H9 (cell line): ENCODE data around the gene ATP10B. TPM values are rescaled to one million over a fixed set of nuclear protein-coding genes. Genes with fewer than 3 reads are reported as not detected.

ENCODE experiments used
- DNase-seq: peaks from one replicate; pipeline ENCODE4 v3.0.0-alpha.2; 2017
- H2AFZ ChIP-seq: one replicate; pipeline ENCODE4 v1.6.1; 2013; ENCODE audit warnings: mild to moderate bottlenecking, low read length, control low read depth, moderate library complexity
- H2AK5ac ChIP-seq: 2 replicates; pipeline ENCODE4 v1.6.1; 2013; ENCODE audit warnings: low read length, control low read depth, mixed read lengths; ENCODE audit not compliant: insufficient read length
- H2BK120ac ChIP-seq: one replicate; pipeline ENCODE4 v1.6.1; 2013; ENCODE audit warnings: low read depth, mild to moderate bottlenecking, low read length, control low read depth, inconsistent platforms; ENCODE audit not compliant: poor library complexity, severe bottlenecking
- H2BK12ac ChIP-seq: 2 replicates; pipeline ENCODE4 v1.6.1; 2013; ENCODE audit warnings: low read length, control low read depth, mixed read lengths, low read depth; ENCODE audit not compliant: insufficient read length
- H2BK15ac ChIP-seq: 2 replicates; pipeline ENCODE4 v1.6.1; 2013; ENCODE audit warnings: low read depth, low read length, control low read depth
- H2BK20ac ChIP-seq: one replicate; pipeline ENCODE4 v1.6.1; 2013; ENCODE audit warnings: low read depth, mild to moderate bottlenecking, low read length, control low read depth, inconsistent platforms; ENCODE audit not compliant: poor library complexity, severe bottlenecking
- H2BK5ac ChIP-seq: 2 replicates; pipeline ENCODE4 v1.6.1; 2013; ENCODE audit warnings: low read length, control low read depth, mixed read lengths; ENCODE audit not compliant: insufficient read length
- H3K14ac ChIP-seq: 2 replicates; pipeline ENCODE4 v1.6.1; 2013; ENCODE audit warnings: low read length, control low read depth; ENCODE audit not compliant: insufficient read depth
- H3K18ac ChIP-seq: 2 replicates; pipeline ENCODE4 v1.6.1; 2013; ENCODE audit warnings: low read depth, mild to moderate bottlenecking, mixed read lengths, low read length, control low read depth; ENCODE audit not compliant: insufficient read length
- H3K23ac ChIP-seq: 2 replicates; pipeline ENCODE4 v1.6.1; 2013; ENCODE audit warnings: low read length, control low read depth, mixed read lengths, low read depth; ENCODE audit not compliant: insufficient read length
- H3K23me2 ChIP-seq: 2 replicates; pipeline ENCODE4 v1.6.1; 2013; ENCODE audit warnings: low read depth, mild to moderate bottlenecking, mixed read lengths, low read length, control low read depth; ENCODE audit not compliant: insufficient read length, poor library complexity, severe bottlenecking
- H3K27ac ChIP-seq: 2 replicates; pipeline ENCODE4 v1.5.1; 2013; ENCODE audit warnings: low read length, control low read depth, mixed read lengths, low read depth; ENCODE audit not compliant: insufficient read length
- H3K27me3 ChIP-seq: 2 replicates; pipeline ENCODE4 v1.6.1; 2013; ENCODE audit warnings: low read length, control low read depth, inconsistent platforms; ENCODE audit not compliant: insufficient read depth
- H3K4ac ChIP-seq: 2 replicates; pipeline ENCODE4 v1.6.1; 2013; ENCODE audit warnings: low read depth, mild to moderate bottlenecking, control low read depth, inconsistent platforms, low read length, moderate library complexity
- H3K4me1 ChIP-seq: 2 replicates; pipeline ENCODE4 v1.6.1; 2013; ENCODE audit warnings: low read length, control low read depth, inconsistent platforms; ENCODE audit not compliant: insufficient read depth
- H3K4me2 ChIP-seq: 2 replicates; pipeline ENCODE4 v1.6.1; 2013; ENCODE audit warnings: low read length, control low read depth, mixed read lengths; ENCODE audit not compliant: insufficient read length, insufficient read depth
- H3K56ac ChIP-seq: 2 replicates; pipeline ENCODE4 v1.6.1; 2013; ENCODE audit warnings: low read depth, mild to moderate bottlenecking, mixed read lengths, low read length, control low read depth; ENCODE audit not compliant: insufficient read length
- H3K79me1 ChIP-seq: 2 replicates; pipeline ENCODE4 v1.6.1; 2013; ENCODE audit warnings: low read depth, mild to moderate bottlenecking, moderate library complexity, low read length, control low read depth, inconsistent platforms; ENCODE audit not compliant: insufficient read depth, poor library complexity, severe bottlenecking
- H3K79me2 ChIP-seq: 2 replicates; pipeline ENCODE4 v1.6.1; 2013; ENCODE audit warnings: low read length, control low read depth, inconsistent platforms; ENCODE audit not compliant: insufficient read depth
- H3K9ac ChIP-seq: 2 replicates; pipeline ENCODE4 v1.6.1; 2013; ENCODE audit warnings: low read length, control low read depth, mixed read lengths; ENCODE audit not compliant: insufficient read length; ENCODE audit errors: extremely low read depth
- H3K9me3 ChIP-seq: one replicate; pipeline ENCODE4 v1.6.1; 2013; ENCODE audit warnings: low read depth, low read length, inconsistent platforms; ENCODE audit not compliant: control insufficient read depth
- H3T11ph ChIP-seq: one replicate; pipeline ENCODE4 v1.6.1; 2013; ENCODE audit warnings: mild to moderate bottlenecking, low read length, control low read depth, inconsistent platforms
- H4K20me1 ChIP-seq: one replicate; pipeline ENCODE4 v1.6.1; 2013; ENCODE audit not compliant: control insufficient read depth, insufficient read length, insufficient read depth
- H4K5ac ChIP-seq: 2 replicates; pipeline ENCODE4 v1.6.1; 2013; ENCODE audit warnings: low read depth, mild to moderate bottlenecking, mixed read lengths, low read length, control low read depth; ENCODE audit not compliant: insufficient read length
- H4K8ac ChIP-seq: replicated peaks from 2 replicates; pipeline ENCODE4 v1.6.1; 2013; ENCODE audit warnings: low read length, control low read depth, mixed read lengths, low read depth; ENCODE audit not compliant: insufficient read length
- H4K91ac ChIP-seq: 2 replicates; pipeline ENCODE4 v1.6.1; 2013; ENCODE audit warnings: low read depth, mild to moderate bottlenecking, moderate library complexity, mixed read lengths, low read length, control low read depth; ENCODE audit not compliant: insufficient read length
- H3K27ac Mint-ChIP-seq, 3 experiments: 2 replicates in 2 of 3; 3 replicates in 1 of 3; pipeline ENCODE4 v1.8.0; 2020 to 2021; ENCODE audit warnings: mixed read lengths in 3 of 3, mild to moderate bottlenecking in 1 of 3, moderate library complexity in 1 of 3
- H3K27me3 Mint-ChIP-seq: 2 replicates; pipeline ENCODE4 v1.8.0; 2021; ENCODE audit warnings: low read depth, mild to moderate bottlenecking, moderate library complexity, mixed read lengths
- H3K36me3 Mint-ChIP-seq, 3 experiments: 2 replicates in 2 of 3; 3 replicates in 1 of 3; pipeline ENCODE4 v1.8.0; 2020 to 2021; ENCODE audit warnings: low read depth in 3 of 3, mixed read lengths in 3 of 3; ENCODE audit not compliant: insufficient read depth in 1 of 3
- H3K4me1 Mint-ChIP-seq, 2 experiments: 2 replicates each; pipeline ENCODE4 v1.8.0; 2020; ENCODE audit warnings: mixed read lengths in 2 of 2
- H3K4me3 Mint-ChIP-seq, 2 experiments: 2 replicates in 1 of 2; 3 replicates in 1 of 2; pipeline ENCODE4 v1.8.0; 2020 to 2021; ENCODE audit warnings: mild to moderate bottlenecking in 2 of 2, mixed read lengths in 2 of 2, moderate library complexity in 1 of 2
- H3K9me3 Mint-ChIP-seq, 2 experiments: 2 replicates in 1 of 2; 3 replicates in 1 of 2; pipeline ENCODE4 v1.8.0; 2020; ENCODE audit warnings: mild to moderate bottlenecking in 2 of 2, mixed read lengths in 2 of 2, moderate library complexity in 1 of 2
- WGBS: extraction: QIAGEN DNeasy Blood & Tissue Kit; methylation state at CpG from one replicate; pipeline ENCODE4 v1.1.7; 2013; ENCODE audit warnings: missing lambda C conversion rate, low lambda C conversion rate, mixed read lengths; ENCODE audit not compliant: insufficient read length; ENCODE audit errors: extremely low coverage; 5-methylcytosine and 5-hydroxymethylcytosine counted together
- total RNA-seq: library from RNA; stranded (reverse); gene quantifications from 2 replicates; pipeline ENCODE4 v1.2.1, GENCODE V29; 2021
- TF ChIP-seq, protein P1 (sequence below): fragments of 200-600 bp; sonication (generic); conservative IDR thresholded peaks from 3 replicates; pipeline ENCODE4 v1.8.0; 2021; ENCODE audit warnings: antibody characterized with exemption, mild to moderate bottlenecking

Gene ATP10B
- total RNA-seq, 1 experiment from 2014 or later: 0.42 TPM

DNA sequence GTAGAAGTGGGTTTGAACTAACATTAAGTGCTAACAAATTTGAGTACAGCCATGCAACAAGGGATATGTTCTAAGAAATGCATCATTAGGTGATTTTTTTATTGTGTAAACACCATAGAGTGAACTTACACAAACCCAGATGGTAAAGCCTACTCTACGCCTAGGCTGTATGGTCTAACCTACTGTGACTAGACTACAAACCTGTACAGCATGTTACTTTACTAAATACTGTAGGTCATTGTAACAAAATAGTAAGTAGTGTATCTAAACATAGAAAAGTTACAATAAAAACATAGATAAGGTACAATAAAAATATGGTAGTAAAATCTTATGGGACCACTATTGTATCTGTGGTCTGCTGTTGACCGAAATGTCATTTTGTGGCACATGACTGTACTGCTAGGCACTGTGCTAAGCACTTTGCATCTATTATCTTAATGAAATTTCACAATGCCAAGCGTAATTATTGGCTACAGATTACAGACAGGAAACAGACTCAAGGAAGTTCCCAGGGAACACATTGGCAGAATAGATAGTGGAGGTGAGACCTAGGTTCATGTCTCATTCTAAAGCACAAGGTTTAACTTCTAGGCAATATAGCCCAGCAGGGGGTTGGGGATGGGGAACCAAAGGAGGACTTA, 62.7 kb downstream of the ATP10B start:
- Histone ChIP-seq H3K14ac (no peak overlapping the region), H4K20me1 (no peaks in the 10 kb centered on the region), H2AFZ (no peak overlapping the region), H4K5ac (no peak overlapping the region), H3K4me2 (no peak overlapping the region), H3K18ac (no peak overlapping the region), H2AK5ac (no peak overlapping the region), H3K9me3 (no peaks in the 10 kb centered on the region), H3T11ph (no peak overlapping the region), H3K79me1 (no peaks in the 10 kb centered on the region), H3K4ac (no peak overlapping the region), H2BK15ac (no peak overlapping the region), H3K23ac (no peak overlapping the region), H3K27ac (no peak overlapping the region), H4K8ac (no peak overlapping the region), H4K91ac (no peak overlapping the region), H3K4me1 (no peaks in the 10 kb centered on the region), H2BK120ac (no peak overlapping the region), H3K79me2 (no peaks in the 10 kb centered on the region), H3K23me2 (no peaks in the 10 kb centered on the region), H3K27me3 (no peaks in the 10 kb centered on the region), H3K9ac (no peak overlapping the region), H3K56ac (no peak overlapping the region), H2BK20ac (no peak overlapping the region), H2BK12ac (no peak overlapping the region), H2BK5ac (no peak overlapping the region)
- WGBS: no CpG with 5 or more reads among the region's 3 CpGs
- Mint-ChIP-seq H3K36me3 (no peaks in the 10 kb centered on the region), H3K9me3 (no peaks in the 10 kb centered on the region), H3K27ac (no peak overlapping the region), H3K4me1 (peaks cover 10 to 14% of the 10 kb centered on the region in 2 experiments), H3K27me3 (no peaks in the 10 kb centered on the region; the same call in 1 of the 2 replicates), H3K4me3 (no peak overlapping the region)
- DNase-seq: no peak
- TF ChIP-seq, protein P1, sequence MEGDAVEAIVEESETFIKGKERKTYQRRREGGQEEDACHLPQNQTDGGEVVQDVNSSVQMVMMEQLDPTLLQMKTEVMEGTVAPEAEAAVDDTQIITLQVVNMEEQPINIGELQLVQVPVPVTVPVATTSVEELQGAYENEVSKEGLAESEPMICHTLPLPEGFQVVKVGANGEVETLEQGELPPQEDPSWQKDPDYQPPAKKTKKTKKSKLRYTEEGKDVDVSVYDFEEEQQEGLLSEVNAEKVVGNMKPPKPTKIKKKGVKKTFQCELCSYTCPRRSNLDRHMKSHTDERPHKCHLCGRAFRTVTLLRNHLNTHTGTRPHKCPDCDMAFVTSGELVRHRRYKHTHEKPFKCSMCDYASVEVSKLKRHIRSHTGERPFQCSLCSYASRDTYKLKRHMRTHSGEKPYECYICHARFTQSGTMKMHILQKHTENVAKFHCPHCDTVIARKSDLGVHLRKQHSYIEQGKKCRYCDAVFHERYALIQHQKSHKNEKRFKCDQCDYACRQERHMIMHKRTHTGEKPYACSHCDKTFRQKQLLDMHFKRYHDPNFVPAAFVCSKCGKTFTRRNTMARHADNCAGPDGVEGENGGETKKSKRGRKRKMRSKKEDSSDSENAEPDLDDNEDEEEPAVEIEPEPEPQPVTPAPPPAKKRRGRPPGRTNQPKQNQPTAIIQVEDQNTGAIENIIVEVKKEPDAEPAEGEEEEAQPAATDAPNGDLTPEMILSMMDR: no peak
